DMS114 treated with DMSO at 0.1 percent for 48 hours (cell line): ENCODE measurements around the gene GDPD5.

ENCODE experiments used
- DNase-seq: peaks from one replicate; lab custom pipeline; 2025; ENCODE audit not compliant: unreplicated experiment; lab: John Stamatoyannopoulos, UW

Gene GDPD5

DNA sequence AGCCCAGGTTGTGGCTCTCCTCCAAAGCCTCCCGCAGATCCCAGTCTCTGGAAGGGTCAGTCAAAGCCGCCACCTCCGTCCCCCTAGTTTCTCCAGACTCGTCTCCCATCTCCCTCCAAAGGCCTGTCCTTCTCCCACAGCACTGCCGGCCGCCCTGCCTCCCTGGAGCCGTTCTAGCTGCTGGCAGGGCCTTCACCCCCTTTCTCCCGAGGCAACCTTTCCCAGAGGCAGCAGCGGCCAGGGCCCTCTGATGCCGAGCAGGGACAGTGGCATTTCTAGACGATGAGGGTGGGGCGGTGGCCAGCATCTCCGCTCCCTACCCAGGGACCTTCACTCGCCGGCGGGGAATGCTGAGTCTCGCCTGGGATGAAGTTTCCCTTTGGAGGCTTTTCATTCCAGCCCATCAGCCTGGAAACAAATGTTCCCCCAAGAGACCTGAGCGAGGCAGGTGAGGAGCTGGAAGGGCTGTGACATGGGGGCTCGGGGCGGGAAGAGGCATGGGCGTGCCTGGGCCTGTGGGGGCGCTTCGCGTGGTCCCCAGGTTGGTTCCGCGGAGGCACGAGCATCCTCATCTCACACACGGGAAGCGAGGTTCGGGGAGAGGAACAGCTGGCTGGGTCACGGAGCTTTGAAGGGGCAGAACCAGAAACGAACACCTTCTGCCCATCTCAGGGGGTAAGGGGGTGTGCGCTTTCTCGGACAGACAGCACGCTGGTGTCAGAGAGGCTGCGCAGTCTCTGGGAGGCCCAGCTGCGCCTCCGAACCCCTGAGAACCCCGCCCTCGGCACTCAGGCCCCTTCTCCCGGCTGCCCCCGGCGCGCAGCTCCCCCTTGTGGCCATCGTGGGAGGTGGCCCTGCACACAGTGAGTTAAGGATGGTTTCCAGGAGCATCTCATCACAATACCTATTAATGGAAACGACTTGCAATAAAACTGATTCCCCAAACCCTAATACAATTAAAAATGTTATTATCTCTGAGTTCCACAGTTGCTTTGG is 74.6 kb downstream of the GDPD5 start:
- DNase-seq = no peak

GRCh38 chr11:75450236-75450635 is 75.5 kb downstream of the GDPD5 start:
- DNase-seq = no peak

DNA sequence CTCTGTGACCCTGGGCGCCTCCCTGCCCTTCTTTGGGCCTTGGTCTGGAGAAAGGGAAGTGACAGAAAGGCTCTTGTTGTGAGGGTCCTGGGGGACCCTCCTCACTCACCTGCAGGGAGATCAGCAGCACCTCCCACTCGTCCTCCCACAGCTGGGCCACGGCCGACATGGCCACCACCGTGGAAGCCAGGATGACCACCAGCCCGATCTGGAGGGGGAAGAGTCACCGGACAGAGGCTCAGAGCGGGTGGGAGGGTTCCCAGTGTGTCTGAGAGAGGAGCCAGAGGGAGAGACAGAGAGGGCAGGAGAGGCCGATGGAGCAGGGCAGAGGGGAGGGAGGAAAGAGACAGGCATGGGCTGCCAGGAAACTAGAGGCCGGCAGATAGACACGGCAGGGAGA is 76.0 kb downstream of the GDPD5 start:
- no peak for DNase-seq

DNA sequence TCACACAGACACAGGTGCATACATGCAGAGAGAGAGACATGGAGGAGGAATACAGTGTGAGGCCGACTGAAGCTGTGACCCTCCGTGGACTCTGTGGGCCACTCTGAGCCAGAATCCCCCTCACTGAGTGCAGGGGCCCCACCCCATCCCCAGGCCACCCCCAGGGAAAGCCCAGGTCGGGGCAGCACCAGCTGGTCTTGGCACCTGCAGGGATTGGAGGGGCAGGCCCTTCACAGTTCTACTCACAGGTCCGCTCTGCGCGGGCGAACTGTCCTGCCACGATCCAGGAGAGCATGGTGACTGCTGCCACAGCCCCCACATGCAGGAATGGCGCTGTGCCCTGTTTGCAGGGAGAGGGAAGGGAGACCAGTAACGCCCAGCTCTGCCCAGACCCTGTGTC is 76.5 kb downstream of the GDPD5 start:
- DNase-seq = no peak

- DNase-seq = no peak
Observed at GRCh38 chr11:75447415-75447814, 78.3 kb downstream of the GDPD5 start.

- peak; percentile 34 for DNase-seq
Observed at GRCh38 chr11:75445315-75445953, 80.3 kb downstream of the GDPD5 start.

GRCh38 chr11:75443043-75443442 is 82.7 kb downstream of the GDPD5 start:
- DNase-seq = no peak

DNA sequence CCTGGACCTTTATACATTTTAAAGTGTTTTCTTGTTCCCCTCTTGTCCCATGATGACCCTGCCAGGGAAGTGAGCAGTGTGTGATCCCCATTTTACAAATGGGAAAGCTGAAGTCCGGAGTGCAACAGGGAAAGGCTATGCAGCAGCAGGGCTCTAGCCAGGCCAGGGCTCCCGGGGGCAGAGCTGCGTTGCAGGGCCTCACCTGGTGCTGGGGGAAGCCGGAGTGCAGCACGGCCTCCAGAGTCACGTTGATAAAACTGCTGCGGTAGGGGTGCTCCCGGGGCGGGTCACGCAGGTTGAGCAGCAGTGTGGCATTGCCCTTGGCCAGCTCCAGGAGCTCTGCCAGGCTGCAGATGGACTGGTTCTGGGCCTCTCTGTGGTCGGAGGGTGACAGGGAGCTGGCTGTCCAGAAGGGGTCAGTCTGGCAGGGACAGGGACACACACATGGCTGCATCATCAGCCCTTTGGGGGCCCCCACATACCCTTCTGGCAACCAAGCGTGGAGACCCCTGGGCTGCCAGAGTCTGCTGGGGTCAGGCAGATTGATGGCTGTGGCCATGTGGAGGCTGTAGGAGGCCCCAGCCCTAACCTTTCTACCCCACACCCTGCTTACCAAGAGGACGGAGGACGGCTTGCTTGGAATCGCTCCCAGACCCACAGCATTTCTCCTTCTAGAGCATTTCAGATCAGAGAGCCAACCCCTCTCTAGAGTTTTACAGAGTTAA is 83.4 kb downstream of the GDPD5 start:
- DNase-seq = no peak

GRCh38 chr11:75441804-75442132 is 84.0 kb downstream of the GDPD5 start:
- DNase-seq = no peak

GRCh38 chr11:75440960-75441803 is 84.6 kb downstream of the GDPD5 start:
- no peak for DNase-seq

DNA sequence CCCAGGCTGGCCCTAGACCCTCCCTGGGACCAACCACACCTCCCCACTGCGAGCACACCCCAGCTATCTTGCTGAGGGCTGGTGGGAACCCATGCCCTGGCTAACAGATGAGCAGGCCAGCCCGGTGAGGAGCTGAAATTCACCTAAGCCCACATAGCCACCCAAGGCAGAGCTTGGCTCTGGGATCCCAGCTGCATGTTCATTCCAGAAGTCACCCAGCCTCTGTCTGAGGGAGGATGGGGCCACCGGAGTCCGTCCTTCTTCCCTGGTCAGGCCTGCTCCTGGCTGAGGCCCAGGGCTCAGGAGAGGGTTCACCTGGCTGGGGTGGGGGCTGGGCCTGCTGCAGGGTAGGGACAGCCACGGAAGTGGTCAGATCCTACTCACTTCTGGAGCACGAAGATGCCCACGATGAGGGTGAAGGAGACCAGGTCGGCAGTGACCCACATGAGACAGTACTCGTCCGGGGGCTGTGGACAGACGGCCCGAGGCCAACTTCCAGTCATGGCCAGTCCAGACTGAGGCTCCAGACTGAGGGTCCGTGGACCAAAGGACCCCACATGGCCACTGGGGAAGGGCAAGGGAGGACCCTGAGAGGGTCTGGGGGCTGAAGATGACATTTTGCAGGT is 86.1 kb downstream of the GDPD5 start:
- DNase-seq = no peak

- no peak for DNase-seq
Observed at GRCh38 chr11:75439026-75439425, 86.7 kb downstream of the GDPD5 start.

DNA sequence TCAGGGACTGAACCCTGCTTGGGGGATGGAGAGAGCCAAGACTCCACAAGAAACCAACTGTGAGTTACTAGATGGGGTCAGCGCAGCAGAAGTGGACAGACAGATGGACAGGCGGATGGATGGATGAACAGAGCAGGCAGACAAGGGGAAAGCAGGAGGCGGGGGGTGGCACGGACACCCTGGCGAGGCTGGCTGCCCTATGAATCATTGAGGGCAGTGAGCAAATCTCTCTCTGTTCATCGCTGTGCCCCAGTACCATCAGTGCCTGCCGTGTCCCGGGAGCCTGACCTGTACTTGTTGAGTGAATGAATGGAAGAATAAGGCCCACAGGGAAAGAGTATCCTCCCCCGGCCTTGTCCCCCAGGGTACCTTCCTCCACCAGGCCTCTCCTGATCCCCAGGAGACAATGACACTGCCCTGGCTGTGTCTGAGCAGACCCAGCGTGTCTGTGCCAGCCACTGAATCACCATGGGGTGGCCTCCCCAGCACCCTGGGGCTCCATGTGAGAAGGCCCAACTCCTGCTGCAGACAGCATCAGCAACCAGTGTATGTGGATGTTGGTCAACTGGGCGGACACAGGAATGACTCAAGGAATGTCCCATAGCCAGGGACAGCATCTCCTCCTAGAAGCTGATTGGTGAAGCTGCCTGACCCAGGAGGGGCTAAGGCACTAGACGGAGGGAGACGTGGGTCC is 87.6 kb downstream of the GDPD5 start:
- no peak for DNase-seq

GRCh38 chr11:75436806-75437205 is 88.9 kb downstream of the GDPD5 start:
- DNase-seq = no peak

DNA sequence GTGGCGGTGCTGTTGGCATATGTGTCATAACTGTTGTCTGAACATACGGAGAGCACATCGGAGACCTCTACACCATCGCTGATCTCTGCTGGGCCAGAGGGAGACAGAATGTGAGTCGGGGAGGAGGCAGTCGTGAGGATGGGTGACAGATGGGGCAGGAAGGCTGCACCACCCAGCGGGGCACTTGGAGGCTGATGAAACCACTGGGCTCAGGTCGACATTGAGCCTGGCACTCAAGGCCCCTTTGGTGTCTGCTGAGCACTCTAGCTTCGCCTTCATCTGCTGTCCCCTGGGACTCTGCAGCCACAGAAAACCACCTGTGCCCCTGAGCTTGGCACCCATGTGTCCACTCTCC is 90.2 kb downstream of the GDPD5 start:
- DNase-seq = no peak

GRCh38 chr11:75434886-75435570 is 90.7 kb downstream of the GDPD5 start:
- no peak for DNase-seq

GRCh38 chr11:75434051-75434450 is 91.7 kb downstream of the GDPD5 start:
- no peak for DNase-seq

DNA sequence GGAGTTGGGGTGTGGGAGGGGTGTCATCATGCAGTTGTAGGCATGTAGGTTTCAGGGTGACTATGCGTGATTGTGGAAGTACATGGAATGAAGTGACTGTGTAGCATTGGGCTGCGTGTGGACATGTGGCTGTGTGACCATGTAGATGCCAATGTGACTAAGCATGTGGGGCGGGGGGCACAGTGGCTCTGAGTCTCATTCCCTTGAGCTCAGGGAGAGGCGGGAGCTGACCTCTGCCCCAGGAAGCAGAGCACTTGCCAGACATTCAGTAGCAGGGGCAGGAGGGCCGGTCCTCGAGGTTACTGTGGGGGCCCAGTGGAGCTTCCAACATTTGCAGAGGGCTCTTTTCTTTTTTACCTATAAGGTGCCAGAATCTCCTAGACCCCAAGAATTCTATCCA is 92.3 kb downstream of the GDPD5 start:
- no peak for DNase-seq

DNA sequence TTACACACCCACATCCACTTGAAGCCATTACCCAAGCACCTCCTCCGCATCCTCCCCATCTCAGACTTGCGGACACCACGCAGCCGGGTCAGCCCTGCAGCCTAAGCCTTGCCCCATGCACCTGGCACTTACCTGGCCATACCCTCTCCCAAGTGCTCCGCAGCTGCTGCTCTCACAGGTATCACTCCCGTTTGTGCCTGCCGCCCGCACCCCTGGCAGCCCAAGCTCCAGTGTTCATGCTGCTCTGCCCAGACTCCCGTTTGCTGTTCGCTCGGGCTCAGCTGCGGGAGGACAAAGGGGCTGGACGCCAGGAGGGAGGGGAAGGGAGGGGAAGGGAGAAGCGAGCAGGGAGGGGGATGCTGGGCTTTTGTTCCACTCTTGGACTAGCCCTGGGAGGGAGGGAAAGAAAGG is 92.8 kb downstream of the GDPD5 start, which contains the start of gene KLHL35:
TSS of gene KLHL35 (minus strand) at position 293 of the 411 bp plus-strand sequence. CDS start 2,574 bp downstream, outside the sequence.
- no peak for DNase-seq
